Aorta (tissue), 5 donors: Measurements from ENCODE around the gene TSG101. TPM values are rescaled to one million over a fixed set of nuclear protein-coding genes. Genes with fewer than 3 reads are reported as not detected.

Source experiments
- ATAC-seq: fragments of 200-7000 bp; cut with Tn5 transposase; one replicate; pipeline ENCODE4 v1.9.1; 2022; ENCODE audit warnings: moderate library complexity; ENCODE audit not compliant: low FRiP score
- DNase-seq, 2 donors: peaks; one replicate each; pipeline ENCODE4 v3.0.0-alpha.2; 2020
- H3K27ac ChIP-seq, 2 donors: one replicate each; pipeline ENCODE4 v1.5.1; 2013; ENCODE audit warnings: low read length in 2 of 2, mild to moderate bottlenecking in 2 of 2, moderate library complexity in 2 of 2, control low read depth in 1 of 2, inconsistent platforms in 1 of 2, low read depth in 1 of 2
- H3K27me3 ChIP-seq, 2 donors: one replicate each; pipeline ENCODE4 v1.6.1; 2013; ENCODE audit warnings: control low read depth in 1 of 2, low read length in 1 of 2, mild to moderate bottlenecking in 1 of 2, moderate library complexity in 1 of 2; ENCODE audit not compliant: insufficient read depth in 2 of 2, control insufficient read depth in 1 of 2
- H3K36me3 ChIP-seq, 2 donors: one replicate each; pipeline ENCODE4 v1.6.1; 2013; ENCODE audit warnings: control low read depth in 1 of 2, low read length in 1 of 2, mild to moderate bottlenecking in 1 of 2; ENCODE audit not compliant: insufficient read depth in 2 of 2, control insufficient read depth in 1 of 2
- H3K4me1 ChIP-seq, 2 donors: one replicate each; pipeline ENCODE4 v1.6.1; 2013; ENCODE audit warnings: low read length in 2 of 2, control low read depth in 1 of 2, mild to moderate bottlenecking in 1 of 2, moderate library complexity in 1 of 2; ENCODE audit not compliant: insufficient read depth in 2 of 2, control insufficient read depth in 1 of 2
- H3K4me3 ChIP-seq, 2 donors: one replicate each; pipeline ENCODE4 v1.5.1; 2013; ENCODE audit warnings: low read length in 2 of 2, control low read depth in 1 of 2, mild to moderate bottlenecking in 1 of 2
- H3K9me3 ChIP-seq: one replicate; pipeline ENCODE4 v1.6.1; 2013; ENCODE audit warnings: mild to moderate bottlenecking, low read length; ENCODE audit not compliant: control insufficient read depth
- WGBS, 2 donors: extraction: QIAGEN DNeasy Blood & Tissue Kit; methylation state at CpG; one replicate each; pipeline ENCODE4 v1.1.7; 2013; 5-methylcytosine and 5-hydroxymethylcytosine counted together
- intact Hi-C, 2 donors: fragments of 100-400 bp; cut with DNase I; formaldehyde crosslinking; loops; one replicate each; pipeline versions ENCODE4 v1.14.2 to v1.15.0; 2022
- polyA plus RNA-seq, 2 donors: library from polyadenylated mRNA; stranded (reverse); fragments of 200-250 nt; gene quantifications; one replicate each; pipeline ENCODE4 v1.2.3, GENCODE V29; 2013
- total RNA-seq, 2 donors: library from RNA; stranded (reverse); fragmentation: NEBNext Ultra II Directional; extraction: Animal tissue kit (Norgen Biotek cat#: 25700); gene quantifications; one replicate each; pipeline ENCODE4 v1.2.1, GENCODE V29; 2021
- donor health status: healthy with polysubstance abuse.
- donor health status: Bipolar disorder and iron deficiency.
- donor health status: DM: no; HTN: no; CAD: no.
- donor health status: DM: no; HTN: no; CAD: no.
- donor health status: DM: yes; HTN: yes; CAD: no.

TSG101 gene
- total and polyA plus RNA-seq, 4 donors: 37.2 to 53.2 (median 43.1) TPM

GRCh38 chr11:18490319-18490718 is 36.4 kb downstream of the TSG101 start:
- H3K27me3 ChIP-seq: no peaks in the 10 kb centered on the region
- DNase-seq (no peak), ATAC-seq (no peak)
- H3K36me3 ChIP-seq: peaks cover 3 to 7% of the 10 kb centered on the region in 2 donors
- 62 to 77% methylated on average over 1 of the region's 1 CpG for WGBS, 2 donors
- intact Hi-C loops: no loop called here
- no peaks in the 10 kb centered on the region for H3K9me3 ChIP-seq
- no peak overlapping the region for H3K4me3 ChIP-seq
- no peaks in the 10 kb centered on the region for H3K4me1 ChIP-seq
- no peak overlapping the region for H3K27ac ChIP-seq

GRCh38 chr11:18485913-18486528 is 40.7 kb downstream of the TSG101 start:
- DNase-seq: no peak
- Histone ChIP-seq H3K9me3 (no peaks in the 10 kb centered on the region), H3K4me3 (no peak overlapping the region), H3K4me1 (no peaks in the 10 kb centered on the region), H3K27ac (no peak overlapping the region), H3K36me3 (peaks cover 2 to 10% of the 10 kb centered on the region in 2 donors), H3K27me3 (no peaks in the 10 kb centered on the region)
- 95 to 96% methylated on average over 8 of the region's 8 CpGs for WGBS, 2 donors
- no peak for ATAC-seq
- intact Hi-C loops: no loop called here

GRCh38 chr11:18479063-18479462 is 47.7 kb downstream of the TSG101 start:
- no peak overlapping the region for H3K27ac ChIP-seq
- DNase-seq: no peak
- H3K36me3 ChIP-seq: peaks cover 6 to 14% of the 10 kb centered on the region in 2 donors
- no peak overlapping the region for H3K4me3 ChIP-seq
- H3K9me3 ChIP-seq: no peaks in the 10 kb centered on the region
- 94 to 96% methylated on average over 4 of the region's 4 CpGs for WGBS, 2 donors
- no peak for ATAC-seq
- intact Hi-C loops: no loop called here
- H3K27me3 ChIP-seq: no peaks in the 10 kb centered on the region
- no peaks in the 10 kb centered on the region for H3K4me1 ChIP-seq

- Histone ChIP-seq H3K27me3 (no peaks in the 10 kb centered on the region), H3K9me3 (no peaks in the 10 kb centered on the region), H3K36me3 (no peaks in the 10 kb centered on the region), H3K4me1 (peaks cover 0 to 2% of the 10 kb centered on the region in 2 donors), H3K27ac (no peak overlapping the region), H3K4me3 (no peak overlapping the region)
- no peak for DNase-seq
- no peak for ATAC-seq
- intact Hi-C loops: no loop called here
Measured at GRCh38 chr11:18472587-18472986, 54.2 kb downstream of the TSG101 start.

GRCh38 chr11:18471995-18472394 is 54.7 kb downstream of the TSG101 start:
- H3K27me3 ChIP-seq: no peaks in the 10 kb centered on the region
- ATAC-seq (no peak), DNase-seq (no peak)
- WGBS, 2 donors: 93 to 95% methylated on average over 3 of the region's 3 CpGs
- intact Hi-C loops: no loop called here
- H3K27ac ChIP-seq: no peak overlapping the region
- H3K4me1 ChIP-seq: peaks cover 0 to 2% of the 10 kb centered on the region in 2 donors
- no peak overlapping the region for H3K4me3 ChIP-seq
- H3K9me3 ChIP-seq: no peaks in the 10 kb centered on the region
- H3K36me3 ChIP-seq: no peaks in the 10 kb centered on the region

- no peaks in the 10 kb centered on the region for H3K36me3 ChIP-seq
- WGBS, 2 donors: 88 to 90% methylated on average over 7 of the region's 7 CpGs
- DNase-seq: no peak
Measured at GRCh38 chr11:18468961-18469360, 57.8 kb downstream of the TSG101 start.

GRCh38 chr11:18468059-18468458 is 58.7 kb downstream of the TSG101 start:
- intact Hi-C loops: no loop called here
- Histone ChIP-seq H3K27me3 (no peaks in the 10 kb centered on the region), H3K36me3 (no peaks in the 10 kb centered on the region), H3K27ac (no peak overlapping the region), H3K9me3 (no peaks in the 10 kb centered on the region), H3K4me3 (no peak overlapping the region), H3K4me1 (peaks cover 0 to 2% of the 10 kb centered on the region in 2 donors)
- 95 to 97% methylated on average over 2 of the region's 2 CpGs for WGBS, 2 donors
- ATAC-seq (no peak), DNase-seq (no peak)

More at GRCh38 chr11:18468961-18469360, 57.8 kb downstream of the TSG101 start:
- no peak for ATAC-seq
- Histone ChIP-seq H3K27me3 (no peaks in the 10 kb centered on the region), H3K27ac (no peak overlapping the region), H3K4me1 (peaks cover 0 to 2% of the 10 kb centered on the region in 2 donors), H3K4me3 (no peak overlapping the region), H3K9me3 (no peaks in the 10 kb centered on the region)
- intact Hi-C loops: no loop called here

GRCh38 chr11:18466402-18466801 is 60.3 kb downstream of the TSG101 start:
- peaks cover 0 to 2% of the 10 kb centered on the region in 2 donors for H3K4me1 ChIP-seq
- no peaks in the 10 kb centered on the region for H3K36me3 ChIP-seq
- H3K4me3 ChIP-seq: no peak overlapping the region
- H3K27ac ChIP-seq: no peak overlapping the region
- ATAC-seq: no peak
- no peaks in the 10 kb centered on the region for H3K27me3 ChIP-seq
- 94 to 95% methylated on average over 2 of the region's 2 CpGs for WGBS, 2 donors
- DNase-seq: no peak
- H3K9me3 ChIP-seq: no peaks in the 10 kb centered on the region
- intact Hi-C loops: no loop called here

- DNase-seq: no peak
- intact Hi-C loops: no loop called here
- no peak overlapping the region for H3K27ac ChIP-seq
- WGBS, 2 donors: 79 to 81% methylated on average over 1 of the region's 1 CpG
- no peaks in the 10 kb centered on the region for H3K27me3 ChIP-seq
- H3K4me1 ChIP-seq: no peaks in the 10 kb centered on the region
- no peak for ATAC-seq
- H3K36me3 ChIP-seq: no peaks in the 10 kb centered on the region
- no peak overlapping the region for H3K4me3 ChIP-seq
- no peaks in the 10 kb centered on the region for H3K9me3 ChIP-seq
Measured at GRCh38 chr11:18463439-18463838, 63.3 kb downstream of the TSG101 start.
